Endothelial cell of umbilical vein (primary cell): ENCODE measurements around the gene MED25.

Source experiments
- CTCF ChIP-seq, 2 donors: IDR thresholded peaks; 1 replicate in 1 of 2; 2 replicates in 1 of 2; pipeline ENCODE4 v1.5.1; 2011; ENCODE audit warnings: low read length in 2 of 2, mild to moderate bottlenecking in 2 of 2, moderate library complexity in 2 of 2, control low read depth in 1 of 2, inconsistent platforms in 1 of 2, low read depth in 1 of 2; ENCODE audit not compliant: insufficient read depth in 1 of 2; ENCODE audit errors: extremely low read depth in 1 of 2
- EZH2 ChIP-seq: IDR thresholded peaks from 2 replicates; pipeline ENCODE4 v1.6.1; 2012; ENCODE audit warnings: borderline replicate concordance, low read depth, mild to moderate bottlenecking, moderate library complexity, low read length, inconsistent platforms; ENCODE audit not compliant: severe bottlenecking
- POLR2A ChIP-seq: IDR thresholded peaks from 2 replicates; pipeline ENCODE4 v1.6.1; 2012; ENCODE audit warnings: low read depth, mild to moderate bottlenecking, control low read depth, low read length
- POLR2AphosphoS5 ChIP-seq: IDR thresholded peaks from 2 replicates; pipeline ENCODE4 v1.6.1; 2012; ENCODE audit warnings: low read depth, mild to moderate bottlenecking, control low read depth, low read length, moderate library complexity; ENCODE audit not compliant: insufficient read depth

GRCh38 chr19:49872245-49873128 is 54.4 kb downstream of the MED25 start:
- TF ChIP-seq CTCF (IDR thresholded peaks at IDR 0.05; ENCODE audit: extremely low read depth in 1 of 2, insufficient read depth in 1 of 2, low read depth in 1 of 2, low read length in 2 of 2) (no peak), EZH2 (no peak), POLR2AphosphoS5 (no peak), POLR2A (no peak)
